NCI-H446 (cell line): Measurements from ENCODE around the gene HRH3.

Source experiments
- DNase-seq, 2 experiments: peaks; one replicate each; lab custom pipeline; 2025; lab: John Stamatoyannopoulos, UW

Gene HRH3

DNA sequence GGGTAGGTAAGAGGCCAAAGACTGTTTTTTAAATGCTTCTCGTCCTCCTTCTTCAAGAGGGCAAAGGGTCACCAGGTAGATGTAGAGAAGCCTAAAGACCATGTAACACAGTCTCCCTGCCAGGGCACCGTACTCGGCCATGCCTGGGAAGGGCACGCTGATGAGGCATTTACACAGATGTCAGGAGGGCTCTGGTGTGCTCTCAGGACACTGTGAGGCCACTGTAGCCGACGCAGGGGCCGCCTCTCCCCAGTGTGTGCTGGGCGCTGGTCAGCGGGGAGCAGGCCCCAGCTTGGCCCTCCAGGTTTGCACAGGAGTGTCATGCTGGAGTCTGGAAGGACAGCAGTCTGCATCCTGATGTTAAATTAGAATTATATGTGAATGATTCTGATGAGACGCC is 44.4 kb downstream of the HRH3 start:
- DNase-seq, result no peak

DNA sequence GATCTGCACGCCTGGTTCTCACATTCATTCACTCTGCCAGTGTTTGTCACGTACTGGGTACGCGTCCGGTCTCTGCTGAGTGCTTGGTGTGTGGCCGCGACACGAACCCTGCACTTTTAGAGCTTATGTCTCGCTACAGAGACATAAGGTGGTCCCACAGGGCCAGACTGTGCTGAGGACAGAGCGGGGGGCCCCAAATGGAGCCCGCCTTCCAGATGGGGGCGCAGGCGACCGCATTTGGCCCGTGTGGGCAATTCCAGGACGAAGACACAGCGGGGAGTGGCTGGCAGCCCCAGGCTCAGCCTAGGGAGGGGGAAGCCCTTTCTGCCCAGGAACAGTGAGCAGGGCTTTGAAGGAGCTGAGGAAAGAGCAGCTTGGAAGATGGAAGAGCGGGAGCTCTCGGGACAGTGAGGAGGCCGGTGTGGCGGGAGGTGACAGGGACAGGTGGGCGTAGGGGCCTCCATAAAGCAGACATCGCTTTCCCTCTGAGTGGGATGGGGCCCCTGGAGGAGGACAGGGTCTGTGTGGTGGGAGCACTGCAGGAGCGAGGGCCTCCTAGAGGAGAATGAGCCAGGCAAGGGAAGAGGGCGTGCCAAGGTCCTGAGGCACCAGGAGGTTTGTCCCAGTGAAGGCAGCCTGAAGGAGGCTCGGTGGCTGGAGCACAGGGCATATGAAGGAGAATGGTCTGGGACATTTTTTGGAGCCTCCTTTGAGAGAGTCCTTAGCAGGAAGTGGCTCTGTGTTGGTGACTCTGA is 45.0 kb downstream of the HRH3 start:
- DNase-seq, result no peak

DNA sequence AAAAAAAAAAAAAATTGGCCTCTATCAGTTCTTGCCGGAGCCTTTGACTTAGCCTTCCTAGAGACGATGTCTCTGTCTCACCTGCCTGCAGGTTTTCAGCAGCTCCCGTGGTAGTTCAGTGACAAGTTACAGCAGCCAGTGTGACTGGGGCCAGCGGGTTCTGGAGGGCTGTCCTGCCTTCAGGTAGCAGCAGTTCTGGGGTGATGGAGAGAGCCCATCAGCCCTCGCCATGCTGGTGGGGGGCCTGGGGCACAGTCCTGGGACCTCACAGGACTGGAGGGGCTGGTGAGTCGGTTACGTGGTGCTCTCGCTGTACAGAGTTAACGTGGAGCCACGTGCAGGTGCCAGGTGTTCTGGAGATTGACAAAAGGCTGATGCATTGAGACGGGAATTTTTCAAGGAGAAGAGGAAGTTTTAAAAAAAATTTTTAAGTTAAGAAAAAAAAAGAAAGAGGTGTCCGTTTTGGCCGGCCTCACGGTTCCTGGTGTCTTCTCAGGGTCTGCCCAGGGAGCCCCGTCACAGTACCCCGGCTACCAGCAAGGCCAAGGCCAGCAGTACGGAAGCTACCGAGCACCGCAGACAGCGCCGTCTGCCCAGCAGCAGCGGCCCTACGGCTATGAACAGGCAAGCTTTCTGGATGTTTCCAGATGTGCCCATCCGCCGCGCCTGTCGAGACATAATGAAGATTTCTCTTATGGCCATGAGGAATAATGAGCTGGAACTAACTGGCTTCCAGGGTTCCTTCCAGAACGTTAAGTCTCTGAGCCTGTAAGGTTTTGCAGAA is 45.9 kb downstream of the HRH3 start:
- no peak for DNase-seq

DNA sequence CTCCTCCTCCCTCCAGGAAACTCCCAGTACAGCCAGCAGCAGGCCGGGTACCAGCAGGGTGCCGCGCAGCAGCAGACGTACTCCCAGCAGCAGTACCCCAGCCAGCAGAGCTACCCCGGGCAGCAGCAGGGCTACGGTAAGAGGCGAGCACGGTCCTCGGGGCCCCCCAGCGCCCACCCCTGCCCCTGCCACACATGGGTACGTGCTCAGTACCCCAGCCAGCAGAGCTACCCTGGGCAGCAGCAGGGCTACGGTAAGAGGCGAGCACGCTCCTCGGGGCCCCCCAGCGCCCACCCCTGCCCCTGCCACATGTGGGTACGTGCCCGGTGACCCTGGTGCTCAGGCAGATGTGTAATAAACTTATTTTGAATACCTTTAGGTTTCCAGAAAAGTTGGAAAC is 47.4 kb downstream of the HRH3 start:
- DNase-seq, result no peak

DNA sequence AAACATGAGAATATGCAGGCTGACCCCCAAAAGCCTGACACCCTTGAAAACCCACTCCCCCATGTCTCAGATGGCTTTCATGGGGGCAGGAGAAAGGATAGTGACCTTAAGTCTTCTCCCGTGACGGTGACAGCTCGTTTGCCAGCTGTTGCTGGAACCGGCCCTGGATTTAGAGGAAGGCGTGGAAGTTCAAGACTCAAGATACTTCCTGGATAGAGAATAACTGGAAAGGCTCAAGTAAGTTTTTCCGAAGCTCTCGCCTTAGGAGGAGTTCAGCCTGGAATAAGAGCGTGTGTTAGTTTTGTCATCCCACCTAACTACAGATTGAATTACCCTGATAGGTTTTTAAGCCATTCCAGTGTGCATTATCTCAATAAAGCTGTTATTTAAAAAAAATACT is 48.8 kb downstream of the HRH3 start:
- no peak for DNase-seq

DNA sequence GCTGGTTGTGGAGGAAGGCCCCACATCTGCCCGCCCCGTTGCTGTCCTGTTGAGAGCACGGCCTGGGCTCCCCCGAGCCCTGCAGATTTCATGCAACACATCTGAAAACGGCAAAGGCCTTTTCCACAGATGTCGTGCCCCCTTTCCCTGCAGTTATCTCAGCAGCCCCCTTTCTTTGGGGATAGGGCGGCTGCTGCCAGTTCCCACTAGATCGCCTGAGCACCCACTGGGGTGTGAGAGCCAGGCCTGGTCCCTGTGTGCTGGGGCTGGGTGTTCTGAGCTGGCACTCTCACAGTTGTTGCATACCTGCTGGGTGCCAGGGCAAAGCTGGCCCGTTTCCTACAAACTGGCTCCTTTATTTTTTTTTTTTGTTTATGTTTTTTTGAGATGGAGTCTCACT is 49.5 kb downstream of the HRH3 start:
- no peak for DNase-seq

DNA sequence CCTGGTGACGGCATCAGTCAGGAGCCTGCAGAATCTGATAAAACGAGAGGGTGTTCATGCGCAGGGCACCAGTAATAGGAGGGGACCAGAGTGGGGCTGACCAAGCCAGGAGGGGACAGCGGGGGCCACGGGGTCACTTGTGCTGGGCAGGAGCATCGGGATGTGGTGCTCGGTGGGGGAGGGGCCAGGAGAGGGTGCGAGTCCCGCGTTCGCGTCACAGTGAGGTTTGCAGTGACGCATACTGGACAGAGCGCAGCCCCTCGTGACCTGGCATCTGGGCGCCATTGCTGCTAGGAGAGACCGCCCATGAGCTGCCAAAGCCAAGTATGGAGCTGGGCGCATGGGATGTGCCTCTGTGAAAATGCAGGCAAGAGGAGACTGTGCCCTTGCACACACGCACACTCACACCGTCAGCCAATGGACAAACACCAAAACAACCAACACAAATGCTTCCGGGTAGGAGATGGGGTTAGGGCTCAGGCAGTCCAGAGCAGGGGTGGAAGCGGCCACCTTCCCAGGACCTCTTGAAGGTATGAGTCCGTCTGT is 51.1 kb downstream of the HRH3 start:
- no peak for DNase-seq

DNA sequence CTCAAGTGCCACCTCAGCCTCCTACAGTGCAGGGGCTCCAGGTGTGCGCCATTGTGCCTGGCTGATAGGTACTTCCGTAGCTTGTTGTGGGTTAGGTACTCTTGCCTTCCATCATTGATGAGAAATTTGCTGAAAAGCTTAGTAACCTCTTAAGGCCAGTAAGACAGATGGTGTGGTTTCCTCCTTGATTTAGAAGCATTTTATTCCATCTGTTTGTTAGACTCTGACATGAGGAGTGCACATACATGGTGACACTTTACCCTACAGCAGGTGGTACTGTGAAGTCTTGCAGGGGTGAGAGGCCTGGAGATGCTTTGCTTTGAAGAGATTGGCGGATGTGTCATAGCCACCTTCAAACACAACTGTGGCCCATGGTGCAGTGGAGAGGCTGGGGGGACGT is 52.0 kb downstream of the HRH3 start:
- DNase-seq, result no peak

DNA sequence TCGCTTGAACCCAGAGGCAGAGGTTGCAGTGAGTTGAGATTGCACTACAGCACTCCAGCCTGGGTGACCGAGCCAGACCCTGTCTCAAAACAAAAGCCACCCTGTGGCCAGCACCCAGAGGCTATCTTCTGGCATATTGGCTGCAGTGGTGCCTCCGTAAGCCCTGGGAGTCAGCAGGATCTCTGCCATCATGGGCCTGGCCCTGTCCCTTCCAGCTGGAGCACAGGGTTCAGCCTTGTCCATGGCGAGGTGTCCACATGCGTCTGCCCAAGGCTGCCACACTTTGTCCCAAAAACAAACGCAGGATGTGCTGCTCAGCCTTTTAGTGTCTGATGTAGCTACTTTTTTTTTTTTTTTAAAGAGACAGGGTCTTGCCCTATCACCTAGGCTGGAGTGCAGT is 52.6 kb downstream of the HRH3 start:
- DNase-seq, result no peak

DNA sequence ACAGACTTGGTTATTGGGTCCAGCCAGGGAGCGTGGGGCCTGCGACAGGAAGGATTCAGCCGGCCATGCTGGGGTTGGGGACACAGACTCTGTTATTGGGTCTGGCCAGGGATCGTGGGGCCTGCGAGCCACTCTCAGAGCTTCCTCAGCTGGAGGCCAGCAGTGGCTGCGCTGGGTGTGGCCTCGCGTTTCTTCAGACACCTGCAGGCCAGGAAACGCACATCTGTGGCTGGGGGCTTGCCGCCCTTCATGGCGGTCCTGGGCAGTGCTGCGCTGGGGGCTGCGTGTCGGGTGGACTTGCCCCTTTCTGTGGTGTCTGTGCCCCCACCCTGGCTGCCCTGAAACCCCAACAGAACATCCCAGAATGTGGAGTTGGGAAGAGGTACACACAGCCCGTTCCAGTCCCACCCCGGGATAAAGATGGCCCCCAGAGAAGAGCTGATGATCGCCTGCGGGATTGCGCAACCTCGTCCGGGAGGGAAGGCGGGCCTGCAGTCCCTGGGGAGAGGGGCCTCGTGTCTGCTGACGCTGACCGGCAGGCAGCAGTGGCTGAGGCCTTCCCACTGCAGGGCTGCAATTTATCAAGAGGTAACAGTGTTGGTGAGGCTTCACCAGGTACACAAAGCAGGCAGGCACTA is 54.2 kb downstream of the HRH3 start:
- no peak for DNase-seq
